ENCODE measurements around the gene ALOXE3.

The ALOXE3 gene

GRCh38 chr17:8155231-8155995, 37.1 kb upstream of the ALOXE3 start:
- H4K20me1 ChIP-seq, result peaks cover 21% of the 10 kb centered on the region
- H3K27ac ChIP-seq, result peak overlapping the region; percentile 53
- peaks cover 69% of the 10 kb centered on the region for H3K4me1 ChIP-seq
- H3K4me3 ChIP-seq, result peak overlapping the region; percentile 63
- peaks cover 14% of the 10 kb centered on the region for H3K36me3 ChIP-seq
- H3K27me3 ChIP-seq, result no peaks in the 10 kb centered on the region
- H3K9me3 ChIP-seq, result no peaks in the 10 kb centered on the region
- peak overlapping the region; percentile 71 for H3K9ac ChIP-seq
- H3K4me2 ChIP-seq, result peak overlapping the region; percentile 98
- TF ChIP-seq Cebpa-rat (IDR thresholded peaks at IDR 0.05), result no peak

- Histone ChIP-seq H3K9me3 (no peaks in the 10 kb centered on the region), H3K4me3 (peak overlapping the region; percentile 47), H3K4me1 (peaks cover 69% of the 10 kb centered on the region), H3K36me3 (peaks cover 16% of the 10 kb centered on the region), H4K20me1 (peaks cover 21% of the 10 kb centered on the region), H3K9ac (peak overlapping the region; percentile 43; the same call in 1 of the 2 replicates), H3K4me2 (peak overlapping the region; percentile 98), H3K27me3 (no peaks in the 10 kb centered on the region), H3K27ac (peak overlapping the region; percentile 42; the same call in 1 of the 2 replicates)
- no peak for TF ChIP-seq Cebpa-rat (IDR thresholded peaks at IDR 0.05)
Measured at GRCh38 chr17:8154608-8155155, 36.4 kb upstream of the ALOXE3 start.

GRCh38 chr17:8153957-8154607, 35.8 kb upstream of the ALOXE3 start:
- Histone ChIP-seq H3K27me3 (no peaks in the 10 kb centered on the region), H3K4me2 (peak overlapping the region; percentile 98), H3K4me3 (peak overlapping the region; percentile 47), H4K20me1 (peaks cover 20% of the 10 kb centered on the region), H3K36me3 (peaks cover 17% of the 10 kb centered on the region), H3K4me1 (peaks cover 66% of the 10 kb centered on the region), H3K9ac (peak overlapping the region; percentile 43; the same call in 1 of the 2 replicates), H3K9me3 (no peaks in the 10 kb centered on the region), H3K27ac (peak overlapping the region; percentile 42; the same call in 1 of the 2 replicates)
- no peak for TF ChIP-seq Cebpa-rat (IDR thresholded peaks at IDR 0.05)

GRCh38 chr17:8153525-8153956, 35.2 kb upstream of the ALOXE3 start:
- peak overlapping the region; percentile 47; the same call in 1 of the 2 replicates for H3K4me3 ChIP-seq

GRCh38 chr17:8153031-8153451, 34.7 kb upstream of the ALOXE3 start:
- H3K9me3 ChIP-seq, result no peaks in the 10 kb centered on the region
- no peak overlapping the region for H3K4me3 ChIP-seq
- peaks cover 26% of the 10 kb centered on the region for H4K20me1 ChIP-seq
- H3K4me1 ChIP-seq, result peaks cover 59% of the 10 kb centered on the region
- H3K27ac ChIP-seq, result peak overlapping the region; percentile 5; the same call in 1 of the 2 replicates
- no peaks in the 10 kb centered on the region for H3K27me3 ChIP-seq
- TF ChIP-seq Cebpa-rat (IDR thresholded peaks at IDR 0.05), result no peak
- peak overlapping the region; percentile 98 for H3K4me2 ChIP-seq
- peaks cover 27% of the 10 kb centered on the region for H3K36me3 ChIP-seq
- H3K9ac ChIP-seq, result no peak overlapping the region

More at GRCh38 chr17:8153525-8153956, 35.2 kb upstream of the ALOXE3 start:
- no peaks in the 10 kb centered on the region for H3K27me3 ChIP-seq
- H3K4me2 ChIP-seq, result peak overlapping the region; percentile 98
- H3K9me3 ChIP-seq, result no peaks in the 10 kb centered on the region
- peaks cover 22% of the 10 kb centered on the region for H3K36me3 ChIP-seq
- 0 out of 2 replicates have a peak overlapping the region, but pooled peaks have one; percentile 43 for H3K9ac ChIP-seq
- no peak for TF ChIP-seq Cebpa-rat (IDR thresholded peaks at IDR 0.05)
- peaks cover 21% of the 10 kb centered on the region for H4K20me1 ChIP-seq
- peak overlapping the region; percentile 42; the same call in 1 of the 2 replicates for H3K27ac ChIP-seq
- peaks cover 64% of the 10 kb centered on the region for H3K4me1 ChIP-seq

- peak; percentile 96 for TF ChIP-seq Cebpa-rat (IDR thresholded peaks at IDR 0.05)
- H3K4me2 ChIP-seq, result peak within 1 kb of the TSS; percentile 98
- H3K36me3 ChIP-seq, result peaks cover 35% of the 10 kb centered on the region
- H3K9me3 ChIP-seq, result no peaks in the 10 kb centered on the region
- H3K4me3 ChIP-seq, result peak within 1 kb of the TSS; percentile 88
- H3K27me3 ChIP-seq, result no peaks in the 10 kb centered on the region
- H4K20me1 ChIP-seq, result peaks cover 34% of the 10 kb centered on the region
- peak within 1 kb of the TSS; percentile 90 for H3K9ac ChIP-seq
- peak within 1 kb of the TSS; percentile 82 for H3K27ac ChIP-seq
- H3K4me1 ChIP-seq, result peaks cover 58% of the 10 kb centered on the region
Measured at GRCh38 chr17:8152112-8152775, 33.9 kb upstream of the ALOXE3 start, which contains the start of gene PER1. TSS of gene PER1 (minus strand) at chr17:8152404. CDS start at chr17:8150706, 1,698 bp downstream.

- Histone ChIP-seq H3K4me1 (peaks cover 53% of the 10 kb centered on the region), H3K27me3 (no peaks in the 10 kb centered on the region), H4K20me1 (peaks cover 40% of the 10 kb centered on the region), H3K27ac (peak overlapping the region; percentile 82), H3K4me2 (peak overlapping the region; percentile 98), H3K36me3 (peaks cover 41% of the 10 kb centered on the region), H3K4me3 (peak overlapping the region; percentile 88), H3K9ac (peak overlapping the region; percentile 90), H3K9me3 (no peaks in the 10 kb centered on the region)
- TF ChIP-seq Cebpa-rat (IDR thresholded peaks at IDR 0.05), result no peak
Measured at GRCh38 chr17:8151641-8152111, 33.4 kb upstream of the ALOXE3 start.

GRCh38 chr17:8151120-8151640, 32.9 kb upstream of the ALOXE3 start:
- Histone ChIP-seq H3K4me3 (peak overlapping the region; percentile 88), H3K27ac (peak overlapping the region; percentile 82), H3K4me2 (peak overlapping the region; percentile 98), H3K9ac (peak overlapping the region; percentile 90), H3K4me1 (peaks cover 53% of the 10 kb centered on the region), H3K9me3 (no peaks in the 10 kb centered on the region), H3K27me3 (no peaks in the 10 kb centered on the region), H4K20me1 (peaks cover 44% of the 10 kb centered on the region), H3K36me3 (peaks cover 46% of the 10 kb centered on the region)
- no peak for TF ChIP-seq Cebpa-rat (IDR thresholded peaks at IDR 0.05)

Data from BLaER1 (cell line).